HG03060 (cell line): ENCODE measurements around the gene CEP89.
"Not testable (repeated sequence)": the region's sequence is repeated elsewhere in the genome, so short reads cannot be mapped to it uniquely, and the experiment has no call there.

ENCODE experiments used
- ATAC-seq: cut with Tn5 transposase; IDR thresholded peaks from one replicate; pipeline ENCODE4 v1.9.1; 2021; ENCODE audit warnings: low read depth, moderate number of reproducible peaks; ENCODE audit not compliant: unreplicated experiment

Gene CEP89

GRCh38 chr19:32971715-32972540, at the start of gene CEP89, which contains the start of gene FAAP24:
TSS of gene CEP89 (minus strand) at chr19:32971958. CDS start at chr19:32971874, 84 bp downstream.
TSS of gene FAAP24 (plus strand) at chr19:32972242. CDS start at chr19:32973197, 955 bp downstream.
- peak; percentile 98 for ATAC-seq

- not testable (repeated sequence) for ATAC-seq
Measured at GRCh38 chr19:33010891-33011290, 39.1 kb upstream of the CEP89 start.

GRCh38 chr19:33008738-33009137, 37.0 kb upstream of the CEP89 start:
- ATAC-seq = no peak

GRCh38 chr19:33005440-33005839, 33.7 kb upstream of the CEP89 start:
- no peak for ATAC-seq

GRCh38 chr19:33003424-33004024, 31.8 kb upstream of the CEP89 start:
- ATAC-seq = not testable (repeated sequence)

- ATAC-seq = not testable (repeated sequence)
Measured at GRCh38 chr19:33002126-33002865, 30.5 kb upstream of the CEP89 start.

GRCh38 chr19:33000910-33001309, 29.2 kb upstream of the CEP89 start:
- no peak for ATAC-seq

- ATAC-seq = no peak
Measured at GRCh38 chr19:33000510-33000909, 28.8 kb upstream of the CEP89 start.

GRCh38 chr19:32998722-32999121, 27.0 kb upstream of the CEP89 start:
- ATAC-seq = no peak

GRCh38 chr19:32997716-32998355, 26.1 kb upstream of the CEP89 start:
- no peak for ATAC-seq

GRCh38 chr19:32997061-32997464, 25.3 kb upstream of the CEP89 start:
- ATAC-seq = not testable (repeated sequence)

GRCh38 chr19:32995966-32996365, 24.2 kb upstream of the CEP89 start:
- not testable (repeated sequence) for ATAC-seq

GRCh38 chr19:32988724-32989123, 17.0 kb upstream of the CEP89 start:
- no peak for ATAC-seq

- ATAC-seq = not testable (repeated sequence)
Measured at GRCh38 chr19:32988254-32988653, 16.5 kb upstream of the CEP89 start.

- ATAC-seq = not testable (repeated sequence)
Measured at GRCh38 chr19:32982488-32982887, 10.7 kb upstream of the CEP89 start.

GRCh38 chr19:32979807-32980206, 8.0 kb upstream of the CEP89 start:
- not testable (repeated sequence) for ATAC-seq

- ATAC-seq = not testable (repeated sequence)
Measured at GRCh38 chr19:32977813-32978212, 6.1 kb upstream of the CEP89 start.

- no peak for ATAC-seq
Measured at GRCh38 chr19:32977280-32977679, 5.5 kb upstream of the CEP89 start.

- ATAC-seq = no peak
Measured at GRCh38 chr19:32976223-32976805, 4.6 kb upstream of the CEP89 start.

- no peak for ATAC-seq
Measured at GRCh38 chr19:32971012-32971595, 654 bp downstream of the CEP89 start.
